CD4-positive, alpha-beta T cell (primary cell): ENCODE data around the gene MLLT6. TPM values are rescaled to one million over a fixed set of nuclear protein-coding genes. Genes with fewer than 3 reads are reported as not detected.

ENCODE experiments used
- ATAC-seq: fragments of 200-7000 bp; cut with Tn5 transposase; one replicate; pipeline ENCODE4 v1.10.0; 2022; ENCODE audit warnings: mild to moderate bottlenecking; ENCODE audit not compliant: poor library complexity
- CTCF ChIA-PET: fragments of 350-600 bp; sonication (Branson Sonifier 250); formaldehyde crosslinking; loops from one replicate; lab custom pipeline; 2021; ENCODE audit warnings: antibody characterized with exemption, inconsistent platforms; lab: Charles Lee
- POLR2A ChIA-PET: fragments of 350-600 bp; sonication (Branson Sonifier 250); formaldehyde crosslinking; loops from one replicate; lab custom pipeline; 2021; ENCODE audit warnings: antibody characterized with exemption, inconsistent platforms; lab: Charles Lee
- DNase-seq, 14 experiments: peaks; one replicate each; pipeline ENCODE4 v3.0.0-alpha.2; 2013 to 2020; ENCODE audit warnings: mixed read lengths in 2 of 14
- H3K27ac ChIP-seq, 2 donors: one replicate each; pipeline versions ENCODE4 v1.5.1 to v1.7.0; 2013; ENCODE audit warnings: low read length in 2 of 2, low read depth in 1 of 2, mild to moderate bottlenecking in 1 of 2
- H3K27me3 ChIP-seq, 2 experiments: 1 replicate in 1 of 2; 2 replicates in 1 of 2; pipeline versions ENCODE4 v1.6.1 to v1.7.0; 2013; ENCODE audit warnings: low read length in 2 of 2, control low read depth in 1 of 2, mild to moderate bottlenecking in 1 of 2, moderate library complexity in 1 of 2; ENCODE audit not compliant: insufficient read depth in 2 of 2, control insufficient read depth in 1 of 2
- H3K36me3 ChIP-seq: one replicate; pipeline ENCODE4 v1.6.1; 2013; ENCODE audit warnings: low read length, control low read depth; ENCODE audit not compliant: insufficient read depth
- H3K4me1 ChIP-seq: one replicate; pipeline ENCODE4 v1.6.1; 2013; ENCODE audit warnings: low read length, control low read depth; ENCODE audit not compliant: insufficient read depth
- H3K4me3 ChIP-seq: one replicate; pipeline ENCODE4 v1.5.1; 2013; ENCODE audit warnings: mild to moderate bottlenecking, low read length, moderate library complexity
- H3K9me3 ChIP-seq, 2 experiments: 1 replicate in 1 of 2; 2 replicates in 1 of 2; pipeline versions ENCODE4 v1.6.1 to v1.7.0; 2013; ENCODE audit warnings: low read length in 2 of 2, mild to moderate bottlenecking in 2 of 2, control low read depth in 1 of 2, moderate library complexity in 1 of 2; ENCODE audit not compliant: control insufficient read depth in 1 of 2, insufficient read depth in 1 of 2
- H3K27ac Mint-ChIP-seq: one replicate; pipeline ENCODE4 v1.8.0; 2020; ENCODE audit warnings: mixed read lengths
- H3K27me3 Mint-ChIP-seq: one replicate; pipeline ENCODE4 v1.8.0; 2021; ENCODE audit warnings: mixed read lengths
- H3K36me3 Mint-ChIP-seq: one replicate; pipeline ENCODE4 v1.8.0; 2021; ENCODE audit warnings: low read depth, mixed read lengths
- H3K4me1 Mint-ChIP-seq: one replicate; pipeline ENCODE4 v1.8.0; 2021; ENCODE audit warnings: low read depth, mixed read lengths
- H3K4me3 Mint-ChIP-seq: one replicate; pipeline ENCODE4 v1.8.0; 2020; ENCODE audit warnings: mild to moderate bottlenecking, mixed read lengths
- H3K9me3 Mint-ChIP-seq: one replicate; pipeline ENCODE4 v1.8.0; 2020; ENCODE audit warnings: mixed read lengths
- intact Hi-C, 2 experiments: fragments of 100-400 bp; cut with DNase I in 1 of 2; cut with micrococcal nuclease in 1 of 2; formaldehyde crosslinking; loops; one replicate each; pipeline versions ENCODE4 v1.15.1 to v1.9.0; 2023 to 2025; cut with DNase I, micrococcal nuclease
- total RNA-seq, 174 experiments: library from RNA in 2 of 174; stranded (reverse) in 2 of 174; gene quantifications; one replicate each; pipeline ENCODE4 v1.2.3 and lab custom pipeline; 2021 to 2026
- TF ChIP-seq, protein P1 (sequence below): fragments of 200-600 bp; IDR thresholded peaks from one replicate; pipeline ENCODE4 v1.8.0; 2022; ENCODE audit warnings: antibody characterized with exemption, mild to moderate bottlenecking

The MLLT6 gene
- total RNA-seq, 2 experiments from 2014 or later = 321 to 324 TPM

- TF ChIP-seq, protein P1, sequence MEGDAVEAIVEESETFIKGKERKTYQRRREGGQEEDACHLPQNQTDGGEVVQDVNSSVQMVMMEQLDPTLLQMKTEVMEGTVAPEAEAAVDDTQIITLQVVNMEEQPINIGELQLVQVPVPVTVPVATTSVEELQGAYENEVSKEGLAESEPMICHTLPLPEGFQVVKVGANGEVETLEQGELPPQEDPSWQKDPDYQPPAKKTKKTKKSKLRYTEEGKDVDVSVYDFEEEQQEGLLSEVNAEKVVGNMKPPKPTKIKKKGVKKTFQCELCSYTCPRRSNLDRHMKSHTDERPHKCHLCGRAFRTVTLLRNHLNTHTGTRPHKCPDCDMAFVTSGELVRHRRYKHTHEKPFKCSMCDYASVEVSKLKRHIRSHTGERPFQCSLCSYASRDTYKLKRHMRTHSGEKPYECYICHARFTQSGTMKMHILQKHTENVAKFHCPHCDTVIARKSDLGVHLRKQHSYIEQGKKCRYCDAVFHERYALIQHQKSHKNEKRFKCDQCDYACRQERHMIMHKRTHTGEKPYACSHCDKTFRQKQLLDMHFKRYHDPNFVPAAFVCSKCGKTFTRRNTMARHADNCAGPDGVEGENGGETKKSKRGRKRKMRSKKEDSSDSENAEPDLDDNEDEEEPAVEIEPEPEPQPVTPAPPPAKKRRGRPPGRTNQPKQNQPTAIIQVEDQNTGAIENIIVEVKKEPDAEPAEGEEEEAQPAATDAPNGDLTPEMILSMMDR = no peak
- Mint-ChIP-seq H3K36me3 (peaks cover 93% of the 10 kb centered on the region), H3K27ac (peak overlapping the region; percentile 47), H3K4me1 (peaks cover 35% of the 10 kb centered on the region), H3K4me3 (no peak overlapping the region), H3K9me3 (no peaks in the 10 kb centered on the region), H3K27me3 (no peaks in the 10 kb centered on the region)
- Histone ChIP-seq H3K4me1 (peaks cover 60% of the 10 kb centered on the region), H3K4me3 (no peak overlapping the region), H3K27me3 (no peaks in the 10 kb centered on the region), H3K9me3 (no peaks in the 10 kb centered on the region), H3K36me3 (peaks cover 94% of the 10 kb centered on the region), H3K27ac (no peak overlapping the region)
- no peak for DNase-seq
- ATAC-seq = no peak
- intact Hi-C loops = no loop called here
- ChIA-PET POLR2A (interaction anchor here (1.5 to 1.8 kb wide), 2 partner anchors 15 to 18 kb away, joined by 4 to 5 read pairs; no protein-coding TSS in a partner anchor), CTCF (no interaction called here)
Observed at GRCh38 chr17:38713456-38714075, 8.5 kb downstream of the MLLT6 start.

DNA sequence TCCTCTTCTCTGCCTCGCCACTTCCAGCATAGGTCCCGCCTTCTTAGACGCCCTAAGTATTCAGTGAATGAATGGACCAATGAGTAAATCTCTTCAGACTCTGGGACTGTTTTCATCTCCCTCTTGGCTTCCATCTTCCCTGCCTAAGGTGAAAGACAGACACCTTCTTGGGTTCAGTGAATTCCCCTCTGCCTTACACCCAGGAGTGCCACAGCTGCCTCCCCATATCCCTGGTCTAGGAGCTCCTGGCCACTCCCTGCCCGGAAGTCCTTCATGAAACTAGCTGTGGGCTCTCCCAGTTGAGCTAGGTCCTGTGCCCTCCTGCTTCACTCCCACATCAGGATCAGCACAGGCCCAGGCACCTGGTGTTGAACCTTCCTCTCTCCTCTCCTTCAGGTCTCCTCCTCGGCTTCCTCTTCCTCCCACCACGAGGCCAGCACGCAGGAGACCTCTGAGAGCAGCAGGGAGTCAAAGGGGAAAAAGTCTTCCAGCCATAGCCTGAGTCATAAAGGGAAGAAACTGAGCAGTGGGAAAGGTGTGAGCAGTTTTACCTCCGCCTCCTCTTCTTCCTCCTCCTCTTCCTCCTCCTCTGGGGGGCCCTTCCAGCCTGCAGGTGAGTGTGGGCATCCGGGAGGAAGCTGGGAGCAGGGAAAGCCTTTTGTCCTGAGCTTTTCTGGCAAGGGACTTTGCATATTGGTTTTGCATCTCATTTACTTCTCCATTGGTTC lies 10.3 kb downstream of the MLLT6 start:
- TF ChIP-seq, protein P1 = no peak
- H3K9me3 ChIP-seq = no peaks in the 10 kb centered on the region
- H3K27ac ChIP-seq = no peak overlapping the region
- ATAC-seq = no peak
- POLR2A ChIA-PET = interaction anchor here (0.7 to 5.4 kb wide), 5 partner anchors 10 to 16 kb away, joined by 3 to 46 read pairs (median 4); partner anchors contain the start of gene MLLT6
- CTCF ChIA-PET = interaction anchor here (0.9 to 1.7 kb wide), 2 partner anchors 20 to 157 kb away, joined by 3 read pairs; no protein-coding TSS in a partner anchor
- peaks cover 55% of the 10 kb centered on the region for H3K4me1 ChIP-seq
- Mint-ChIP-seq H3K9me3 (no peaks in the 10 kb centered on the region), H3K4me1 (peaks cover 29% of the 10 kb centered on the region), H3K27ac (no peak overlapping the region), H3K36me3 (peaks cover 88% of the 10 kb centered on the region), H3K4me3 (no peak overlapping the region), H3K27me3 (no peaks in the 10 kb centered on the region)
- intact Hi-C loops = no loop called here
- no peak for DNase-seq
- H3K4me3 ChIP-seq = no peak overlapping the region
- no peaks in the 10 kb centered on the region for H3K27me3 ChIP-seq
- H3K36me3 ChIP-seq = peaks cover 95% of the 10 kb centered on the region

GRCh38 chr17:38716368-38717005 lies 11.4 kb downstream of the MLLT6 start:
- no peak for ATAC-seq
- CTCF ChIA-PET = interaction anchor here (0.9 to 1.7 kb wide), 3 partner anchors 12 to 159 kb away, joined by 3 read pairs; no protein-coding TSS in a partner anchor
- no peak overlapping the region for H3K4me3 Mint-ChIP-seq

More at GRCh38 chr17:38716368-38717005, 11.4 kb downstream of the MLLT6 start:
- Mint-ChIP-seq H3K36me3 (peaks cover 87% of the 10 kb centered on the region), H3K4me1 (peaks cover 29% of the 10 kb centered on the region), H3K27me3 (no peaks in the 10 kb centered on the region), H3K9me3 (no peaks in the 10 kb centered on the region), H3K27ac (peak overlapping the region; percentile 46)
- POLR2A ChIA-PET = interaction anchor here (1.2 to 5.4 kb wide), 4 partner anchors 11 to 15 kb away, joined by 4 to 46 read pairs (median 23); partner anchors contain the start of gene MLLT6
- intact Hi-C loops = no loop called here
- H3K4me1 ChIP-seq = peaks cover 54% of the 10 kb centered on the region
- no peak overlapping the region for H3K27ac ChIP-seq
- no peaks in the 10 kb centered on the region for H3K9me3 ChIP-seq
- peaks cover 95% of the 10 kb centered on the region for H3K36me3 ChIP-seq
- TF ChIP-seq, protein P1 = no peak
- H3K4me3 ChIP-seq = no peak overlapping the region
- DNase-seq = no peak
- no peaks in the 10 kb centered on the region for H3K27me3 ChIP-seq
